Ovary (tissue), 9 donors: ENCODE measurements around the gene PANK4. TPM values are rescaled to one million over a fixed set of nuclear protein-coding genes. Genes with fewer than 3 reads are reported as not detected.

Experiments
- DNase-seq, 5 donors: peaks; one replicate each; pipeline ENCODE4 v3.0.0-alpha.2; 2019 to 2020
- H3K27ac ChIP-seq, 2 donors: fragments of 200-600 bp; one replicate each; pipeline versions ENCODE4 v1.5.1 to v1.8.0; 2019 to 2022
- H3K27me3 ChIP-seq: fragments of 200-600 bp; one replicate; pipeline ENCODE4 v1.8.0; 2022
- H3K36me3 ChIP-seq: fragments of 200-600 bp; sonication (generic); one replicate; pipeline ENCODE4 v1.5.1; 2019
- H3K4me1 ChIP-seq: one replicate; pipeline ENCODE4 v1.8.1; 2013; ENCODE audit warnings: mild to moderate bottlenecking, moderate library complexity; ENCODE audit not compliant: insufficient read depth
- H3K4me3 ChIP-seq: fragments of 200-600 bp; sonication (generic); one replicate; pipeline ENCODE4 v1.5.1; 2017
- H3K9me3 ChIP-seq, 2 donors: fragments of 200-600 bp in 1 of 2; sonication (generic) in 1 of 2; one replicate each; pipeline versions ENCODE4 v1.5.1 to v1.8.1; 2013 to 2019; ENCODE audit warnings: mild to moderate bottlenecking in 1 of 2, moderate library complexity in 1 of 2
- EP300 ChIP-seq: sonication (generic); formaldehyde crosslinking; IDR thresholded peaks from one replicate; pipeline ENCODE4 v1.6.1; 2017; ENCODE audit warnings: antibody characterized with exemption
- POLR2A ChIP-seq: fragments of 450-650 bp; IDR thresholded peaks from one replicate; pipeline ENCODE4 v1.6.1; 2017; ENCODE audit warnings: antibody characterized with exemption, mild to moderate bottlenecking, moderate library complexity
- WGBS, 3 donors: extraction: QIAGEN DNeasy Blood & Tissue Kit in 1 of 3; methylation state at CpG; one replicate each; pipeline versions ENCODE4 v1.1.5 to v1.1.7; 2013 to 2017; 5-methylcytosine and 5-hydroxymethylcytosine counted together
- intact Hi-C, 4 donors: fragments of 100-400 bp; cut with DNase I; formaldehyde crosslinking; loops; one replicate each; pipeline versions ENCODE4 v1.11.0 to v1.15.1; 2022 to 2023
- polyA plus RNA-seq, 2 donors: library from polyadenylated mRNA; stranded (reverse); fragments of 200-250 nt in 1 of 2; fragments of 350-450 nt in 1 of 2; fragmentation: Illumina TruSeq in 1 of 2; extraction: RNeasy Lipid Tissue Mini Kit (QIAGEN cat#74804) in 1 of 2; gene quantifications; one replicate each; pipeline ENCODE4 v1.2.3, GENCODE V29; 2013 to 2014
- total RNA-seq, 7 donors: library from RNA; depleted of rRNA in 2 of 7; stranded (reverse); fragments of >200 nt in 2 of 7; fragmentation: NEBNext Ultra II Directional in 3 of 7; extraction: Animal tissue kit (Norgen Biotek cat#: 25700) in 3 of 7; gene quantifications; one replicate each; pipeline versions ENCODE4 v1.1.0 to v1.2.4, GENCODE V29; 2016 to 2023
- TF ChIP-seq, protein P1 (sequence below), 3 donors: fragments of 450-650 bp in 2 of 3; fragments of 200-600 bp in 1 of 3; IDR thresholded peaks; one replicate each; pipeline versions ENCODE4 v1.5.1 to v1.8.0; 2016 to 2022; ENCODE audit warnings: antibody characterized with exemption in 3 of 3, mild to moderate bottlenecking in 1 of 3
- donor health status: DM: no; HTN: no; CAD: no; lungs with moderate emphysema.
- donor health status: DM: no; HTN: no; CAD: no.
- donor health status: Bipolar disorder and iron deficiency.
- donor health status: DM: yes; HTN: yes; CAD: no.
- donor health status: DM: no; HTN: no; CAD: no.
- donor health status: DM: yes; HTN: yes; CAD: no.

PANK4 gene
- total and polyA plus RNA-seq, 9 donors = 14.7 to 33.3 (median 26.1) TPM

DNA sequence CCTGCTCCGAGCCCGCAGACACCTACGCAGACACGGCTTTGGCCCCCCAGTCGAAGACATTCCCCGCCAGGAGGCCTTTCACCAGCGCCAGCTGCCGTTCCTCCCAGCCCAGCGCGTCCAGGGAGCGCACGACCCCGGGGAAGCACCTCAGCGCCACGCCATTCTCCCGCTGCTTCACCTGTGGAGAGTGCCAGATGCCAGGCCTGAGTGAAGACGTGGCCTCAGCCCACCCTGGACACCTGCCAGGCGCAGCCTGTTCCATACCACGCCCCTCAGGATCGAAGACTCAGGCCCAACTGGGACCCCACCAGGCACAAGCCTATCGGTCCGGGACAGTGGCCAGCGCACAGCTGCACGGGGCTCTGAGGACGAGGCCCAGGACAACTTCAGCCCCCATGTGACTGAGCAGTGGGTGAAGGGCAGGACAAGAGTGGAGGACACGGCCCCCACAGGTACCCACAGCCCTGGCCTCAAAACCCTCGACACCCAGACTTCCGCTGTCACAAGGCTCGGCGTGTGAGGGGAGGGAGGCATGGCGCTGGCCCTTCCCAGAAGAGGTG, 13.5 kb downstream of the PANK4 start:
- WGBS, 3 donors = 86 to 90% (median 87%) methylated on average over 24 to 31 of the region's 31 CpGs
- no peak for DNase-seq
- Histone ChIP-seq H3K9me3 (no peaks in the 10 kb centered on the region), H3K4me1 (no peaks in the 10 kb centered on the region), H3K27ac (no peak overlapping the region), H3K27me3 (no peaks in the 10 kb centered on the region), H3K36me3 (peaks cover 3% of the 10 kb centered on the region), H3K4me3 (no peak overlapping the region)
- TF ChIP-seq, protein P1, sequence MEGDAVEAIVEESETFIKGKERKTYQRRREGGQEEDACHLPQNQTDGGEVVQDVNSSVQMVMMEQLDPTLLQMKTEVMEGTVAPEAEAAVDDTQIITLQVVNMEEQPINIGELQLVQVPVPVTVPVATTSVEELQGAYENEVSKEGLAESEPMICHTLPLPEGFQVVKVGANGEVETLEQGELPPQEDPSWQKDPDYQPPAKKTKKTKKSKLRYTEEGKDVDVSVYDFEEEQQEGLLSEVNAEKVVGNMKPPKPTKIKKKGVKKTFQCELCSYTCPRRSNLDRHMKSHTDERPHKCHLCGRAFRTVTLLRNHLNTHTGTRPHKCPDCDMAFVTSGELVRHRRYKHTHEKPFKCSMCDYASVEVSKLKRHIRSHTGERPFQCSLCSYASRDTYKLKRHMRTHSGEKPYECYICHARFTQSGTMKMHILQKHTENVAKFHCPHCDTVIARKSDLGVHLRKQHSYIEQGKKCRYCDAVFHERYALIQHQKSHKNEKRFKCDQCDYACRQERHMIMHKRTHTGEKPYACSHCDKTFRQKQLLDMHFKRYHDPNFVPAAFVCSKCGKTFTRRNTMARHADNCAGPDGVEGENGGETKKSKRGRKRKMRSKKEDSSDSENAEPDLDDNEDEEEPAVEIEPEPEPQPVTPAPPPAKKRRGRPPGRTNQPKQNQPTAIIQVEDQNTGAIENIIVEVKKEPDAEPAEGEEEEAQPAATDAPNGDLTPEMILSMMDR (IDR thresholded peaks at IDR 0.05) = no peak
- intact Hi-C loops = no loop called here

DNA sequence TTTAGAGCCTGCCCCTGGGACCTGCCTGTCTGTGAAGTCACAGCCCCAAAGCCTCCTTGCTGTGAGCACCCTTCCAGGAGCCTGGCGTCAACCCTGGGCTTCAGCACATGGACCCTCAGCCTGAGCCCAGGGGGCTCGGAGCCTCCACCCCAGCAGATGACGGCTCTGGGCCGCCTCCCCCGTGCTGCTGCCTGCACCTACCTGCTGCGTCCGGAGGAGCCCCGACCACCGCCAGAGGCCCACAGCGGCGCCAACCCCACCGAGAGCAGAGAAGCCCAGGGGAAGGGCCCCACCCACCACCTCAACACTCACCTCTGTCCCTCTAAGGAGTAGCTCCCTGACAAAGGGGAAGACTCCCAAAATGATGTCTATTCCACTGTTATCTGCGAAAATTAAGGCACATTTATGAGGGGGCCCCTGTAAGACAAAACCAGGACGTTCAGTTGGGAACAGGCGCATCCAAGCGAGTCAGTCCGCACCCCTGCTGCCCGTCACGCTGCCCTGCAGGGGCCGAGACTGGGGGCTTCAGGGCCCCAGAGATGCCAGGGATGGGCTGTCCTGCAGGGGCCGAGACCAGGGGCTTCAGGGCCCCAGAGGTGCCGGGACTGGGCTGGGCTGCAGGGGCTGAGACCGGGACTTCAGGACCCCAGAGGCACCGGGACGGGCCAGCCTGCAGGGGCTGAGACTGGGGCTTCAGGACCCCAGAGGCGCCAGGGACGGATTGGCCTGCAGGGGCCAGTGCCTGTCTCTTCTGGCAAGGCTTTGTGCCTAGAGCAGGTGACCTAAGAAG, 15.8 kb downstream of the PANK4 start:
- intact Hi-C loops = no loop called here
- no peak overlapping the region for H3K4me3 ChIP-seq
- 89 to 92% (median 90%) methylated on average over 23 to 27 of the region's 27 CpGs for WGBS, 3 donors
- H3K27ac ChIP-seq = no peak overlapping the region
- peaks cover 3% of the 10 kb centered on the region for H3K36me3 ChIP-seq
- no peaks in the 10 kb centered on the region for H3K9me3 ChIP-seq
- no peak for DNase-seq
- no peaks in the 10 kb centered on the region for H3K27me3 ChIP-seq
- H3K4me1 ChIP-seq = no peaks in the 10 kb centered on the region
- TF ChIP-seq POLR2A (no peak), EP300 (no peak)
- TF ChIP-seq, protein P1 (IDR thresholded peaks at IDR 0.05) = no peak

DNA sequence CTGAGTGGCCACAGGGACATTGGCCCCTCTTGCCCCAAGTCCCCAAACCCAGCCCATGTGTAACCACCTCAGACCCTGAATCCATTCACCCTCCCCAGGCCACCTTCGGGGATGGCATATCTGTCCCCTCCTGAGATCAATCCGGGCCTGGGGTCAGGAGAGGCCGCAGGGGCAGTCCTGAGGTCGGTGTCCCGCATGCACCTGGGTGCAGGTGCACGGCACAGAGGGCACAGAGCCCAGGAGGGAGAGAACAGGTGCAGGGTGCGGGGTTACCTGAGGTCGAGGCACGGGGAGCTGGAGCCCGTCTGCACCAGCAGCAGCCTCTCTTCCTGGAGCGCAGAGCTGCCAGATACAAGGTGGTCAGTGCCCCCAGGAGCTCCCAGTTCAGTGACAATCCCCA, 16.8 kb downstream of the PANK4 start:
- Histone ChIP-seq H3K4me3 (no peak overlapping the region), H3K36me3 (peaks cover 3% of the 10 kb centered on the region), H3K27me3 (no peaks in the 10 kb centered on the region), H3K9me3 (no peaks in the 10 kb centered on the region), H3K27ac (no peak overlapping the region), H3K4me1 (no peaks in the 10 kb centered on the region)
- 88 to 94% (median 93%) methylated on average over 11 of the region's 11 CpGs for WGBS, 3 donors
- TF ChIP-seq, protein P1 (IDR thresholded peaks at IDR 0.05) = no peak
- TF ChIP-seq POLR2A (no peak), EP300 (no peak)
- intact Hi-C loops = no loop called here
- no peak for DNase-seq

DNA sequence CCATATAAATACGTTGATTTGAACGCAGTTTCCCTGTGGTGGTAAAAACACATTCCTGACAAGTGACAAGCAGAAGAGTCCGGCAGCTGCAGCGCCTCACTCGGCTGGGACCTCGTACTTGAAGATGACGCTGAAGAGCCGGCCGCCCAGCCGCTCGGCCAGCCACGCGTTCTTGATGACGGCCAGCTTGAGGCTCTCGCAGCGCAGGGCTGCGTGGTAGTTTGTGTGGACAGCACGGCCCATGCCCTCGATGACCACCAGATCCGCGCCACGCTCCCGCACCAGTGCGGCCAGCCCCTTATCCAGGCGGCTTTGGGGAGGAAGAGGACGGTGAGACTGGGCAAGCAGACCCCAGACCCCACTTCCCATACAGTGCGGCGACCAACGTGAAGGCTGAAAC, 17.6 kb downstream of the PANK4 start:
- no peak for DNase-seq
- 90 to 93% (median 91%) methylated on average over 29 of the region's 29 CpGs for WGBS, 3 donors
- Histone ChIP-seq H3K4me1 (no peaks in the 10 kb centered on the region), H3K9me3 (no peaks in the 10 kb centered on the region), H3K4me3 (no peak overlapping the region), H3K36me3 (peaks cover 3% of the 10 kb centered on the region), H3K27me3 (no peaks in the 10 kb centered on the region), H3K27ac (no peak overlapping the region)
- intact Hi-C loops = no loop called here
- TF ChIP-seq POLR2A (no peak), EP300 (no peak)
- TF ChIP-seq, protein P1 (IDR thresholded peaks at IDR 0.05) = no peak
